Gastrocnemius medialis (tissue), 4 donors: Measurements from ENCODE around the gene AKR1C2.

ENCODE experiments used
- CTCF ChIP-seq, 5 experiments: fragments of 450-650 bp in 3 of 5; fragments of 200-600 bp in 2 of 5; sonication (generic) in 2 of 5; IDR thresholded peaks in 4 of 5; conservative IDR thresholded peaks in 1 of 5; 1 replicate in 4 of 5; 2 replicates in 1 of 5; pipeline ENCODE4 v1.5.1; 2016 to 2019; ENCODE audit warnings: antibody characterized with exemption in 5 of 5, mild to moderate bottlenecking in 3 of 5, moderate library complexity in 3 of 5
- POLR2A ChIP-seq, 2 donors: fragments of 450-650 bp; IDR thresholded peaks; one replicate each; pipeline ENCODE4 v1.6.1; 2017; ENCODE audit warnings: antibody characterized with exemption in 2 of 2, mild to moderate bottlenecking in 2 of 2, moderate library complexity in 2 of 2

GRCh38 chr10:5036511-5036910 lies 32.9 kb upstream of the AKR1C2 start:
- TF ChIP-seq CTCF (IDR thresholded peaks at IDR 0.05 in 4 of 5, conservative IDR thresholded peaks at IDR 0.05 in 1 of 5) (no peak), POLR2A (IDR thresholded peaks at IDR 0.05) (no peak)
